ENCODE measurements around the gene KLHDC10. TPM values are rescaled to one million over a fixed set of nuclear protein-coding genes. Genes with fewer than 3 reads are reported as not detected.
"Not testable (repeated sequence)": the region's sequence is repeated elsewhere in the genome, so short reads cannot be mapped to it uniquely, and the experiment has no call there.

Gene KLHDC10
- total RNA-seq, 2 experiments from 2014 or later: 12.8 to 14.3 TPM

- ChIA-PET POLR2A (no interaction called here), CTCF (interaction anchor here (1.5 kb wide), 1 partner anchor 74 kb away, joined by 3 read pairs; no protein-coding TSS in a partner anchor)
- H3K27me3 Mint-ChIP-seq: no peaks in the 10 kb centered on the region
- peaks cover 1% of the 10 kb centered on the region for H3K36me3 Mint-ChIP-seq (ENCODE audit: low read depth)
- no peak overlapping the region for H3K27ac Mint-ChIP-seq
- DNase-seq (no peak), ATAC-seq (no peak)
- H3K4me3 Mint-ChIP-seq: no peak overlapping the region
- H3K4me1 Mint-ChIP-seq (ENCODE audit: low read depth): no peaks in the 10 kb centered on the region
- no peak for TF ChIP-seq CTCF (IDR thresholded peaks at IDR 0.05)
- intact Hi-C loops (cut with micrococcal nuclease): no loop called here
- H3K9me3 Mint-ChIP-seq: no peaks in the 10 kb centered on the region
Observed at GRCh38 chr7:130112093-130112492, 41.8 kb downstream of the KLHDC10 start.

GRCh38 chr7:130112662-130113425 is 42.5 kb downstream of the KLHDC10 start:
- POLR2A ChIA-PET: no interaction called here
- no peaks in the 10 kb centered on the region for H3K9me3 Mint-ChIP-seq
- H3K27me3 Mint-ChIP-seq: no peaks in the 10 kb centered on the region
- no peak for TF ChIP-seq CTCF (IDR thresholded peaks at IDR 0.05)
- H3K27ac Mint-ChIP-seq: no peak overlapping the region
- H3K36me3 Mint-ChIP-seq (ENCODE audit: low read depth): peaks cover 4% of the 10 kb centered on the region
- no peak overlapping the region for H3K4me3 Mint-ChIP-seq
- intact Hi-C loops (cut with micrococcal nuclease): no loop called here
- no peaks in the 10 kb centered on the region for H3K4me1 Mint-ChIP-seq (ENCODE audit: low read depth)
- CTCF ChIA-PET: interaction anchor here (1.5 kb wide), 1 partner anchor 73 kb away, joined by 3 read pairs; no protein-coding TSS in a partner anchor
- DNase-seq (no peak), ATAC-seq (no peak)

GRCh38 chr7:130113426-130113805 is 43.1 kb downstream of the KLHDC10 start:
- intact Hi-C loops (cut with micrococcal nuclease); H3K4me1 Mint-ChIP-seq (ENCODE audit: low read depth): not testable (repeated sequence)
- CTCF ChIA-PET: interaction anchor here (1.4 kb wide), 1 partner anchor 41 kb away, joined by 4 read pairs; no protein-coding TSS in a partner anchor

GRCh38 chr7:130113887-130114286 is 43.6 kb downstream of the KLHDC10 start:
- CTCF ChIA-PET: interaction anchor here (0.7 to 1.4 kb wide), 3 partner anchors 30 to 42 kb away, joined by 3 to 4 read pairs (median 4); no protein-coding TSS in a partner anchor
- H3K36me3 Mint-ChIP-seq (ENCODE audit: low read depth): peaks cover 11% of the 10 kb centered on the region
- no peak overlapping the region for H3K4me3 Mint-ChIP-seq
- H3K27ac Mint-ChIP-seq: no peak overlapping the region
- H3K4me1 Mint-ChIP-seq (ENCODE audit: low read depth): no peaks in the 10 kb centered on the region
- ATAC-seq (no peak), DNase-seq (no peak)
- intact Hi-C loops (cut with micrococcal nuclease): no loop called here
- POLR2A ChIA-PET: interaction anchor here (0.5 kb wide), 1 partner anchor 58 kb away, joined by 3 read pairs; no protein-coding TSS in a partner anchor
- no peaks in the 10 kb centered on the region for H3K9me3 Mint-ChIP-seq
- no peak for TF ChIP-seq CTCF (IDR thresholded peaks at IDR 0.05)
- H3K27me3 Mint-ChIP-seq: no peaks in the 10 kb centered on the region

More at GRCh38 chr7:130113426-130113805, 43.1 kb downstream of the KLHDC10 start:
- H3K9me3 Mint-ChIP-seq; H3K27me3 Mint-ChIP-seq; H3K4me3 Mint-ChIP-seq; H3K36me3 Mint-ChIP-seq (ENCODE audit: low read depth); ATAC-seq; DNase-seq; H3K27ac Mint-ChIP-seq: not testable (repeated sequence)
- POLR2A ChIA-PET: interaction anchor here (0.5 kb wide), 1 partner anchor 59 kb away, joined by 3 read pairs; no protein-coding TSS in a partner anchor

GRCh38 chr7:130114374-130114773 is 44.0 kb downstream of the KLHDC10 start:
- ChIA-PET CTCF (interaction anchor here (0.7 to 1.4 kb wide), 3 partner anchors 30 to 42 kb away, joined by 3 to 4 read pairs (median 4); no protein-coding TSS in a partner anchor), POLR2A (no interaction called here)

More at GRCh38 chr7:130114374-130114773, 44.0 kb downstream of the KLHDC10 start:
- Mint-ChIP-seq H3K27me3 (no peaks in the 10 kb centered on the region), H3K9me3 (no peaks in the 10 kb centered on the region), H3K4me1 (ENCODE audit: low read depth) (no peaks in the 10 kb centered on the region), H3K27ac (peak overlapping the region; percentile 1), H3K4me3 (no peak overlapping the region), H3K36me3 (ENCODE audit: low read depth) (peaks cover 11% of the 10 kb centered on the region)
- DNase-seq: no peak
- no peak for TF ChIP-seq CTCF (IDR thresholded peaks at IDR 0.05)
- ATAC-seq: no peak
- intact Hi-C loops (cut with micrococcal nuclease): no loop called here
